Urothelium cell line (cell line): ENCODE results near the gene FFAR4.

ENCODE experiments used
- DNase-seq: peaks from one replicate; pipeline ENCODE4 v3.0.0; 2011; ENCODE audit warnings: low spot score, mixed read lengths
- FAIRE-seq: peaks from 2 replicates; lab custom pipeline; 2011; peaks lifted over from hg19 to GRCh38; lab: Jason Lieb, UNC

FFAR4 gene

DNA sequence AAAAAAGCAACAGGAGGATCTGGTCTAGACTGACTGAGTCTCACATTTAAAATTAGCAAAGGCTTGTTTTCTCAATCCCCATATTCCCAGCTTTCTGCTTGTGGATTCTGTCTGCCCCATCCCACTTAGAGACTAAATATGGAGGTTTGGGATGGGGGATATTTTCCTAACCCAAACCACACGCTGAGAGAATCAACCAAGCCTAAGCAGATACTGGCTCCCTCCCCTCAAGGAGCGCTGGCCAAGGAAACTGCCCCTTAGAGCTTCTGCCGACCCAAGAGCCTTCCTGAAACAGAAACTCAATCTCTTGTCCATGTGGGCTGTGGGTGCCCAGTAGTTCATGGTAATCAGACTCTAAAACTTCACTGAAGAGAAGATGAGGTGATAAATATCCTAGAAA, 3.9 kb downstream of the FFAR4 start:
- no peak for DNase-seq
- FAIRE-seq = no peak

- FAIRE-seq (no peak), DNase-seq (no peak)
Observed at GRCh38 chr10:93572606-93573005, 6.1 kb downstream of the FFAR4 start.

DNA sequence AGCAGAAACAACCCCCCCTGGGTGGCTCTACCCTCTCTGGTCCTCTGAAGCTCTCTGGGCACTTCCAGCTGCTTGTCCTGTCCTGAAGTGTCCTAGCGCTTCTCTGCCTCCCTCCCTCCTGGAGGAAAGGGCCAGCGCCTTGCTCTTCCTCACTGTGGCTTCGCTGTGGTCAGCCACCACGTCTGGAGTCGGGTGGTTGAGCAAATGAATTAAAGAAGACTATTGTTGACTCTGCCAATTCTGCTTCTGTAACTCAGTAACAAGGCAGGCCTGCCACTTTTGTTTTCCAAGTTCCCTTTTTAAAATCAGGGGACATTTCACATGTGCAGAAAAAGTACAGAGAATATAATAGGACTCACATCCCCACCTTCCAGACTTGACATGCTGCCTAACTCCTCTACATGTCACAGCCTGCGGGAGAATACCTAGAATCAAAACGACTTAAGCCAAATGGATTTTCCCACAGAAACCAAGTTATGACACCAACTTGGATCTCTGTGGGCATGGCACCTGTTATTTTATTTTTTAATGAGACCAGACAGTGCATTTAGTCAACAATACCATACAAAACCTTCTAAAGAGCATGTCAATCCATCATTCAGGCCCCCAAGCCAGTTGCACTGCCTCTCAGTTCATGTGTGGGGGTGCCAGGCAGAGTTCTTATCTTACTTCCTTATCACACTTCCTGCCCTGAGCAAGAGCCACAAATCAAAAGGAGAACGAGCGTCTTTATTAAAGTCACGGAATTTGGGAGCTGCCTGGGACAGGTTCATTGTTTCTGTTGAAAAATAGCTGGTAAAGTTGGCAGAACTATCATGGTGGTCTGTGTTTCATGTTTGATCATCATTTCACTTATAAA, 6.8 kb downstream of the FFAR4 start:
- FAIRE-seq (no peak), DNase-seq (no peak)

DNA sequence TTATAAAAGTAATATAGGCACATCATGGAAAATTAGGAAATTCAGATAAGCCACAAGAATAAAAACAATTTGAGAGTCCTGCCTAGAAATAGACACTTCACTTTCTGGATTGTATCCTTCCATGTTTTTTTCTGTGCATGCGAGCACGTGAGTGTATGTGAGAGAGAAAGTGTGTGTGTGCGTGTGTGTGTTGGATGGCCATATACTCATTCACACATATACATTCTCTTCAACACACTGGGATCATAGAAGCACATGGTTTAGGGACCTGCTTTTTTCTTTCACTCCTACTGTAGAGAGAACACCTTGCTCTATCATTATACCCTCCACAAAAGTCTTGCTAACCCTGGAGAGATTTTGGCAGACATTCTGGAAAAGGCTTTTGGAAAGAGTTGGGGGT, 7.5 kb downstream of the FFAR4 start:
- FAIRE-seq = no peak
- no peak for DNase-seq

DNA sequence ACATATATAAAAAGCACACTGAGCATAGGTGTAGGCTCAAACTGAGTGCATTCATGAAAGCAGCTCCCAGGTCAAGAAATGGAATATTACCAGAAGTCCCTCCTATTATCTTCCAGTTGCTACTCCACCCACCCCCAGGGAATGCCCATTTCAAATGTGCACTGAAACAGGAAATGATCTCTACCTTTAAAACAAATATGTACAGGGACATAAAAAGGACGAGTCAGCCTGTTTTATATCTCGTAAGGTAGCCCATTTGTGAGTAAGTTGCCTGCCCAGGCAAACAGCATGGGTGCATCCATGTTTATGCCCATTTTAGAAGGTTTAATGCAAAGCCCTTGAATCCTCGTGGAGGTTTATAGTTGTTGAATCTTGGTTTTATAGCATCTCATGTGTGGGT, 10.4 kb downstream of the FFAR4 start:
- FAIRE-seq = no peak

DNA sequence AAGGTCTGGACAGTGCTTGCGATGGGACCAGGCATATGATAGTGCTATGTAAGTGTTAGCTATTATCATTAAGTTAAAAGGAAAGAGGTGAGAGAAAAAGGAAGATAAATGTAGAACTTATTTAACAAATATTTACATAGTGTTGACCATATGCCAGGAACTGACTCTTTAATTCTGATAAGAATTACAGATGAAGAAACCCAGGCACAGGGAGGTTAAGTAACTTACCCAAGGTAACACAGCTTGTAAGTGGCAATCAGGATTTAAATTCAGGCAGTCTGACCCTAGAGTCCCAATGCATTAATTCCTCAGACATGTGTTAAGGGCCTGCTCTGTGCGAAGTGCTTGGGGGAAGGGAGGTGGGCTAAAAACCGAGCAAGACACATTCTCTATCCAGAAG, 11.1 kb downstream of the FFAR4 start:
- no peak for DNase-seq
- no peak for FAIRE-seq

More for the DNA sequence above, 10.4 kb downstream of the FFAR4 start:
- no peak for DNase-seq

DNA sequence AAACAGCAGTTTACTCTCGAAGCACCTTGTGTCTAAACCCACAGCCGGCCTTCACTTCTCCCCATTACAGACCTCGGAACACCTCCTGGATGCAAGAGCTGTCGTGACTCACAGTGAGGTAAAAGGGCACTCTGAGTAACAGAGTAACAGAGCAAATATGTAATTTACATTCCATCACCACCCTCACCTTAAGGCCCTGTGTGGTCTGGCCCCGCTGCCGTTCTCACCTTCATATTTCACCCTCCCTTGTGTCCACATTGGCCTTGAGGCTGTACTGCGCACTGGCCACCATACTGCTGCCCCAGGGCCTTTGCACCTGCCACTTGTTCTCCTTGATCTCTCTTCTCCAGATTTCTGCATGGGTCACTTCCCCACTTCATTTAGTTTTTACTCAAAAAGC, 12.6 kb downstream of the FFAR4 start:
- DNase-seq = peak; percentile 45

DNA sequence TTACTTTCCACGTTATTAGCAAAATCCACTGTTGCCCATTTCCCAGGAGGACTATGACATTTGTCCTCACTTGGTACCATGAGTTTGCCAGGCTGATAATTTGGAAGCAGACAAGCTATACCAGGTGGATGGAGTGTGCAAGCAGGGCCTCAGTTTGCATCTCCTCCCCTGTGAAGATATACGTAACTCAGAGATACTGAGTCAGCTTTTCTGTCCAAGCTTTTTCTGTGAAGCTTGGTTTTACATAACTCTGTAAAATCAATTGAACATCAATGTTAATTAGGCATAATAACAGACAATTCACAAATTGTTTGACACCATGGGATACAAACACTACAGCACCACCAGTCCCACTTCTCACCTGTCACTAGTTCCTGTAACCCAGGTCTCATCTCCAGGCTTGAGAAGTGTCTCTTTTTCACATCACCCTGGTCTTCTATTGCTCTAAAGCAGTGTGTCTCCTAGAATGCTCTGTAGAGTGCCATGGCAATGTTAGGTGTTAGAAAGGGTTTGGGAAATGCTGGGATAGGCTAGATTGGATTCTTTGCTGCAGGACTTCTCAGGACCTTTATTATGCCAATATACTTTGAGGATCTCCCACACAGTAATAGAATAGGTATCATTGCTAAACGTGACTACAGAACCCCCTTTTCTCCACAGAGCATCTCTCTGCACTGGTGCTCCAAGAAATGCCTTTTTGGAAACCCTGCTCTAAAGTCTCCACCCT, 13.7 kb downstream of the FFAR4 start:
- no peak for DNase-seq
- FAIRE-seq = no peak

More for the DNA sequence above, 12.6 kb downstream of the FFAR4 start:
- no peak for FAIRE-seq

- DNase-seq (peak; percentile 28), FAIRE-seq (no peak)
Observed at GRCh38 chr10:93580828-93581227, 14.4 kb downstream of the FFAR4 start.

- FAIRE-seq = no peak
- no peak for DNase-seq
Observed at GRCh38 chr10:93584445-93584844, 18.0 kb downstream of the FFAR4 start.

DNA sequence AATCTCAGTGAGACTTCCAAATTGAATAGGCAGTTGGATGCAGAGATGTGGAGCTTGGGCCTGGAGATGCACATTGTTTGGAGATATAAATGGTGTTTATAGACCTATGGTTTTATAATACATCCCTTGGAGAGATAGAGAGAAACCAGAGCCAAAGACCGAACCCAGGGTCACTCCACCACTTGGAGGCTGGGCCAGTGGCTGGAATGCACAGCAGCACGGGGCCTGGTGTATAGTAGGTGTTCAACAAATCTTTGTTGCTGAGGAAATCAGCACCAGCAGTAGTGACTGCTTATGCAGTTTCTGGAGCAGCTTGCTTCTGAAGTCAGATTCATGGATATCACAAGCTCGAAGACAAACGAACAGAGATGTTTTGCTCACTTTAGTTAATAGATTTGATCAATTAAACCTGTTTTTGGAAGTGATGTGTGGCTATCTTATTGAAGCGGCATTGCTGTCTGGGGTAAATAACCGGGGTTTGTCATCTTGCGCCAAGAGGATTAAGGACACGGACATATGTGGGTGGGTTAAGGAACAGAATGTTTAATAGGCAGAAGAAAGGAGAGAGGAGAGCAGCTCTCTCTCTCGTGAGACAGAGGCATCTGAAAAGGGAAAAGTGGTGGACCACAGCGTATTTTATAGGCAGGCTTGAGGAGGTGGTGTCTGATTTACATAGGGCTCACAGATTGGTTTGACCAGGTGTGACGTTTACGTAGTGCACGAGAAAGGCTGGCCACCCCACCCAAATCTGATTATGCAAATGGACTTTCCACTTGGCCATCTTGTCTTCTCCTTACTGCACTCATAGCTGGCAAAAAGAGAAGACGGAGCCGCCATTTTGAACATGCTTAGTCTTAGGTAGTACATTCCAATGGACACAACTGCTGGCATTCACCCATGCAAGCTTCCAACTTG, 23.4 kb downstream of the FFAR4 start:
- FAIRE-seq = no peak
- DNase-seq = no peak

GRCh38 chr10:93590638-93591037, 24.2 kb downstream of the FFAR4 start:
- FAIRE-seq (no peak), DNase-seq (no peak)

DNA sequence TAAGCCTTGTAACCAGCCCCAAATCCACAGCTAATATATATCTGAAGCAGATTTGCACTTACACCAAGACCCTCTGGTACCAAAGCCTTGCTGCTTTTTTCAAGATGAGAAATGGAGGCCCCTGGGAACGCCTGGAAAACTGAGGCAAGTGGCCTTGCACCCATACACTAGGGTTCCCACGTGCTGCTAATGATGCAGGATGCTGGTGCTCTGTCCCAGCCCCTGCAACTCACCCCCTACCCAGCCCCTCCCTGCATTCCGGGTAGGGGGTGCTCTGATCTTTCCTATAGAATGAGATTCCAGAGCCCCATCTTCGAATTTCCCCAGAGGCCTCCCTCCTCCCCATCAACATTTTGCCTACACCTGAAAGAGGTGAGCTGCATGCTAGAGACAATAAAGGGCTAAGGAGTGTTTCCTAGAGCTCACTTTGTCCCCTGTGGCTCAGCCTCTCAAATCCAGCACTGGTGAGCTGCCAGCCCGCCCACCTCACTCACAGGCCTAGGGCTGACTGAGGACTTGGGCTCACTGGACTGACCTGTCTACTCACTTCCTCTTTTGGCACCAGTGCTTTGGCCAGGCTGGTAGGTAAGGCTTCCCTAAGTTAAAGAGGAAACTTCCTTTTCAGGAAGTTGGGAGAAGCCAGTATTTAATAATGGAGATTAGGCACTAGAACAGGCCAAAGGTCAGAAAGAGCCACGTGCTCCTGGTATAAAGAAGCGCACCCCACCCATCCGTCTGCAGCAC, 24.8 kb downstream of the FFAR4 start:
- FAIRE-seq (no peak), DNase-seq (no peak)

GRCh38 chr10:93593254-93593653, 26.8 kb downstream of the FFAR4 start:
- FAIRE-seq (no peak), DNase-seq (no peak)

DNA sequence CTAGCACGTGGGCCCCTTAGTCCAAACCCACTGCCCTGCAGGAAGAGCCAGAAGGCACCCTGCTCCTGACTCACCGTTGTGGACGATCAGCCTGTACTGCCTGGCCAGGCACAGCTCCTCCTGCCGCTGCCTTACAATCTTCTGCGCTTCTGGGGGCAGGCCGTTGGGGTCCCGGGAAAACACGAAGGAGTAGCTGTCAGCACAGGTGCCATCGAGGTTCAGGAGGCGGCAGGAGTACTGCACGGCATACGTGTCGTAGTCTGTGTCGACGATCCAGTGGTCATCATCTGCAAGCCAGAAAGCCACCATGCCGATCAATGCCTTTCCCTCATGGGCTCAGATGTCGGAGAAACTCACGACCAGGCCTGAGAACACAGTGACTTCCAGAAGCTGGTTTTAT, 27.3 kb downstream of the FFAR4 start:
- no peak for FAIRE-seq

GRCh38 chr10:93594518-93594917, 28.1 kb downstream of the FFAR4 start:
- FAIRE-seq (no peak), DNase-seq (no peak)

More for the DNA sequence above, 27.3 kb downstream of the FFAR4 start:
- no peak for DNase-seq

- DNase-seq (no peak), FAIRE-seq (no peak)
Observed at GRCh38 chr10:93595378-93596161, 29.1 kb downstream of the FFAR4 start.

- DNase-seq (no peak), FAIRE-seq (no peak)
Observed at GRCh38 chr10:93596539-93596938, 30.1 kb downstream of the FFAR4 start.

DNA sequence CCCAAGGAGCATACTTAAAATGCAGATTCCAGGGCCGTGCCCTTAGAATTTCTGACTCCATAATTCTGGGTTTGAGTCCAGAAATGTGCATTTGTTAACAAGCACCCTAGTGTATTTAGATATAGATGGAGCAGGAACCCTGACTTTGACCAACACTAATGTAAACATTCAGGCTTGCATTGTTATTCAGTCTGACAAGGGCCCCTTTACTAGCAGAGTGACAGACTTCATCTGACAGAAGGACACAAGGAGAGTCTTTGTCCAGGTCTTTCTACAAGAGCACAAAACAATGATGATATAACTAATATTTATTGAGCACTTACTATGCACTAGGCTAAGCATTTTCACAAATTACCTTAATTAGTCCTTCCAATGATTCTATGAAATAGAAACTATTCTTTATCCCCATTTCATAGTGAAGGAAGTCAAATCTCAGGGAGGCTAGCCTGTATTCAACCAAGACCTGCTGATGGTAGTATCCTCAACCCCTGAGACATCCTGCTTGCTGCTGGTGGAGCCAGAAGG, 30.7 kb downstream of the FFAR4 start:
- FAIRE-seq (no peak), DNase-seq (no peak)
